Stimulated activated CD8-positive, alpha-beta memory T cell treated with anti-CD3 and anti-CD28 coated beads, Interleukin-15, amount 100 ng/mL, for 4 hours (primary cell): ENCODE data around the gene LHX4.

Experiments used
- DNase-seq, 2 donors: peaks; one replicate each; pipeline ENCODE4 v3.0.0-alpha.2; 2020; ENCODE audit warnings: low read depth in 2 of 2

LHX4 gene

DNA sequence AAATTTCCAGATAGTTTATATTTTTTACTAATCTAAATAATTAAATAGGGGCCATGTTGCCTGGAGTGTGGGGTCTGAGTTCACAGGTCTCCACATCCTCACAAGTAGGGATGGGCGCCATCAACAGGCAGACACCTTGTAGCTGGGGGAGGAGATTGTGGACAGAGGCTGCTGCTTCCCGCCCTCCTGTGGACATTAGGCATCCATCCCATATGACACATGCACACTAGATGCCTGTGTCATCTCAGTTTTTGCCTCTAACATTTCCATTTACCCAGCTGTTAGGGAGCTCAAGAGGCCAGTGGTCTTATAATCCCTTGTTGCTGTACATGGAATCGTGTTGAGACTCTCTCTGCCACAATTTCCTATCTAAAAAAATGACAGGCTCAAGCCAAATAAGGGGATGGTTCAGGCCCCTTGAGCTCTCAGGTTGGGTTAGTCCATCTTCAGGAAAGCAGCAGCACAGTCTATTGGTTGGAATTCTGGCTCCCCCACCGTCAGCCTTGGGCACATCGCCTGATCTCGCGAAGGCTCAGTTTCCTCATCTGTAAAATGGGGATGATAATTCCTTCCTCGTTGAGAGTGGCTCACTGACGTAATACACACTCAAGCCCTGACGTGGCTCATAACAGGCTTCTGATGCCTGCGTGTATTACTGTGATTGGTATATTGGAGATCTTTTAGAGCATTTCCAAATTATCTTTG is 13.6 kb downstream of the LHX4 start:
- no peak for DNase-seq

DNA sequence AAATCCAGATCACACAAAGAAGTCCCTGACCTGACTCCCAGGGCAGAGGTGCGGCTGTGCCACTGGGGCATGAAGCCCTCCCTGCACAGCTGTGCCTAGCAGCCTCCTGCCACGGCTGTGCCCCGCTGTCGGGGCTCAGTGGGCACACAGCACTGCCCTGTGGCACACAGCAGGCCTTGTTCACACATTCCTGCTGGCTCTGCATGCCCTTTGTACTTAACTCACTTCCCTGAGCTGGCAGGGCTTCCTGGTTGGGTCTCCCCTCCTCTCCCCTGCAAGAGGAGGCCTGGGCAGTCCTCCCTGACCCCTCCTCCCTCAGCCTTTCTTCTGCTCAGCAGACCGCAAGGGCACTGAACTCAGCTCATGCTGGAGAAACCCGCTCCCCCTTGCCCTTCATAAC is 14.8 kb downstream of the LHX4 start:
- DNase-seq: no peak

DNA sequence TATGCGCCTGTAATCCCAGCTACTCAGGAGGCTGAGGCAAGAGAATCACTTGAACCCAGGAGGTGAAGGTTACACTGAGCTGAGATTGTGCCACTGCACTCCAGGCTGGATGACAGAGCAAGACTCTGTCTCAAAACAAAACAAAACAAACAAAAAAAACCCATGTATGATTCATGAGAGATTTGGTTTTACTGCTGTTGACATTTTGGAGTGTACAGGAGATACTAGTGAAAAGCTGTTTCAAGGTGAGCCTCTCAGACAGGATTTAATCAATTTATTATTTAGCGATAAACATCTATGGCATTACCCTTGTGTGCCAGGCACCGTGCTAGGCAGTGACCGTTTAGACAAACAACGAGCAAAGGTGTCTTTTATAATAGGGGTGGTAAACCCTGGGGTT is 16.5 kb downstream of the LHX4 start:
- no peak for DNase-seq

DNA sequence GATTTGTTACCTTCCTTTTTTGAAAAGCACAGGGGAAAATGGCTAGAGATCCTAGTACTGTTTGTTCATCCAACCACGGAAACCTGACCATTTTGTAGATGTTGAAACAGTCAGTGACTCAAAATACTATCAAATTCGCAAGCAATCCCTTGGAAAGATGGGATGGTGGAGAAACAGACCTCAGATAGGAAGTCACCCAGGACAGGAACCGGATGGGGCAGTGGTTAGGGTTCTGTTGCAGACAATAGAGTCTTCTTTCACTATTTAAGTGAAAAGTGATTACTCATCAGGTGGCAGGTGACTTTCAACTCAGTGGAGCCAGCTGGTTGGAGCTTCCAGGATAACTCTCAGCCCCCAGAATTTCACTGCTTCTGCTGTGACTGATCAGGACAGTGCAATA is 17.0 kb downstream of the LHX4 start:
- DNase-seq: no peak

DNA sequence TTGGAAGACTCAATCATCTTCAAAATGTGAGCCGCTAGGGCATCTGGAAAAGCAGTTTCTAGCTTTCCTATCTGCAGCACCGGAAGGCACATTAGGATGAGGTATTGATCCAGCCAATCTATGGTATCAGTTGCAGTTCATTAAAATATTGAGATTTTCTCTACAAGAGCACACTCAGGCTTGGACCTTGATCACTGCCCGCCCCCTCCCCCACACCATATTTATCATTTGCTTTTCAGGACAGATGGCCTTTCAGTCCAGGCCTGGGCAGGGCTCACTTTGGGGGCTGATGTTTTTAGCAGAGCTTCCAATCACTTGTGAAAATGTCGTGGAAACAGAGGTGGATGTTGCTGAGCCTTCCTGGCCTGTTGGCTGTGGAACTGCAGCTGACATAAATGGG is 17.5 kb downstream of the LHX4 start:
- DNase-seq: no peak

DNA sequence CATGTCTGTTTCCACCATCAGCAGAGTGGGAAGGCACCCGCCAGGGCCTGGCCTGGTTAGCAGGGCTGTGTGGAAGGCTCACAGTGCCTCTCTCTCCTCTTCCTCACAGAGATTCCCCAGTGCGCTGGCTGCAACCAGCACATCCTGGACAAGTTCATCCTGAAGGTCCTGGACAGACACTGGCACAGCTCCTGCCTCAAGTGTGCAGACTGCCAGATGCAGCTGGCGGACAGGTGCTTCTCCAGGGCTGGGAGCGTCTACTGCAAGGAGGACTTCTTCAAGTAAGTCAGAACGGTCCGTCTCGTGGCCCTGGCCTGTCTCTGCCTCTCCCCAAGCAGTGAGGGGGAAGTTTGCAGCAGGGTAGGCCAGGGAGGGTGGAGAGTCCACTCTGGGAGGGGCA is 18.1 kb downstream of the LHX4 start:
- DNase-seq: no peak

DNA sequence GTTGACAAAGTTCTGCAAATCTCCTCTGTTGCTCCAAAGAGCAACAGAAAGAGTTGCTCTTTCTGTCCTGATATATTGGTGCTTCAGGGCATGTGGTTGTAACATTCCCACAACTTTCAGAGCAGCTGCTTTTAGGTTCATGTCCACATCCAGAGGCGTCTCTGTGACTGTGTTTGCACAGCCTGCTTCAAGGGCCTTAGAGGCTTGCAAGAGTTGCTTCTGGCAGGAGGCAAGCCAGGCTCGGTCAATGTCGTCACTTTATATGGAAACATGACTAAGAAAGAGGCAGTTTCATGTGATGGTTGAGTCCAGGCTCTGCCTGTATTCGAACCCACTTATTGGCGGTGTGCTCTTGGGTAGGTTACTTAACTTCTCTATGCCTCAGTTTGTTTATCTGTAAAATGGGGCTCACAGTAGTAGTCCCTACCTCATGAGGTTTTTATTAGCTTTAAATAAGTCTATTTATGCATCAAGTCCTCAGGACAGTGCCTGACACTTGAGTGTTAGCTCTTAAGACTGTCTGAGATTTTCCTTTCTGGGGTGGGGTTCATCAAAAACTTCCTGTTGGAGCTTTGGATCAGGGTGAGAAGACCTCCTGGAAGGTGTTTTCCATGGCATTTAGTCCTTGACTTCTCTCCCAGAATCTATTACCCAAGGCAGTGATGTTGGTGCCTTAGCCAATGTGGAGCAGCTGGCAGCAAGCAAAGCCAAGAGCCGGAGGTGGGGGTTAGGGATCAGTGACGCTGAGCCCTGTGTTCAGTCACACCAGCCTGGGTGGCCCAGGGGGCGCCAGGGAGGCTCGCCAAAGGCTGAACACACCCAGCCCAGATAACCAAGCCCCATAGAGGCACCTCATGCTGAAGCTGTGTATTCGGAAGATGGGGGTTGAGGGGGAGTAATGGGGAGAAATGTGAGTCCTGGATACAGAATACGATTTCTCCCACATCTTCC is 18.9 kb downstream of the LHX4 start:
- no peak for DNase-seq

DNA sequence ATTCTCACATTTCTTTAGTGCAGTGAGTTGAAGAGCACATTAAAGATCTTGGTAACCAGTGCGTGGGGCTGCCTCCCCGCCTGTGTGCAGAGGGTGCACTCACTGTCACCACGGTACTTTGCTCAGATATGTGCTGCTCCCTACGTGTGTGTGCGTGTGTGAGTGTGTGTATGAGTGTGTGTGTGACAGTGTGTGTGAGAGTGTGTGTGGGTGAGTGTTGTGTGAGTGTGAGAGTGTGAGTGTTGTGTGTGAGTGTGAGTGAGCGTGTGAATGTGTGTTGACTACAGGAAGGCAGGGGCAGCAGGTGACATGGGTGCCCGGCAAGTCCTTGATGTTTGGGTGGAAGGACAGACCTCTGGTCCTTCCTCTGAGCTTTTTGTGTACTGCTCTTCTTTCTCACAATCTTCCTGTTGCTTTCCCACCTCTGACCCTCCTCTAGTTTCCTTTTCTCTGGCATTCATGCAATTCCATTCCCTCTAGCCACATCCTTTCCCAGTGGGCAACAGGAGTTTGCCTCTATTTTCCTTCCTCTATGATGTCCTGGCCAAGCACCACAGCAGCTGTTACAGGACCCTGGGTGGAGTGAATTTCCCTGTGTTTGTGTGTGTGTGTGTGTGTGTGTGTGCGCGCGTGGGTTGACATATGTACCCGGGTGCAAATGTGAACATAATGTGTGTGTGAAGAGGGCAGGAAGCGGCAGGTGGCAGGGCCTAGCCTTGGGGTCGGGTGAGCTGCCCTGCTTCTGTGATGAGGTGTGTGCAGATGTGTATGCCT is 19.8 kb downstream of the LHX4 start:
- DNase-seq: no peak

DNA sequence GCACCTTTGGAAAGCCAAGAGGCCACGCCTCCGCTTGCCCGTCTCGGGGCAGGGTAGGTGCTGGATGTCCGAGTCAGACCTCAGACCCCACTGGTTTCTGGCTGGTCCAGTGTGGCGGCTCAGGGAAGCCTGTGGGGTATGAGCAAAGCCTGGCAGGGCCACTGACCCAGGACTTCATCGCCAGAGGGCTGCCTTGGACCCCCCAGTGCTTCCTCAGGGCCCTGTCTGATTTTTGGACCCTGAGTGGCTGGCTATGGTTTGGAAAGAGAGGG is 20.4 kb downstream of the LHX4 start:
- no peak for DNase-seq

DNA sequence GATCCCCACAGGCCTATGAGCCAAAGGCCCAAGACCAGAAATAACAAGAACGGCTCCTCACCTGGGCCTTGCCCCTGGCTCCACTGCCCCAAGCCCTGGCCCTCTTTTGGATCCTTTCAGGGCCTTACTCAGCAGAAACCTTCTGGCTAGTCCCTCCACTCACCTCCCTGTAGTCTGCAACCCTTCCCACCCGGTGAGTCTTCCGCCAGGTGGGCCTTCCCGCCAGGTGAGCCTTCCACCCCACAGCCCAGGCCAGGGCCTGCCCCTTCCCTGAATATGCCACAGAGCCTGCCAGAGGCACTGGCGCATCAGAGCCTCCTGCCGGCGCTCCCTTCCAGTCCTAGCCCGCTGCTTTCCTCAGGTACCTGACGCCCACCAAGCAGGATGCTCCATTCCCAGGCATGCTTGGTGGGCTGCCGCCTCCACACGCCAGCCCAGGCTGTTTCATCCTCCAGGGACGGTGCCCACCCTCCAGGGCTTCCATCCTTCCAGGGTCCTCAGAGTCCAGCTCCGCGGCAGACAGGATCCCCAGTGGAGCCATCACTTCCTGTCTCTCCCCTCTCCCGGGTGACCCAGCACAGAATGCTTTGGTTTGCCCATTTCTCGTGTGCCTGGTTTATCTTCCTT is 20.9 kb downstream of the LHX4 start:
- DNase-seq: no peak

DNA sequence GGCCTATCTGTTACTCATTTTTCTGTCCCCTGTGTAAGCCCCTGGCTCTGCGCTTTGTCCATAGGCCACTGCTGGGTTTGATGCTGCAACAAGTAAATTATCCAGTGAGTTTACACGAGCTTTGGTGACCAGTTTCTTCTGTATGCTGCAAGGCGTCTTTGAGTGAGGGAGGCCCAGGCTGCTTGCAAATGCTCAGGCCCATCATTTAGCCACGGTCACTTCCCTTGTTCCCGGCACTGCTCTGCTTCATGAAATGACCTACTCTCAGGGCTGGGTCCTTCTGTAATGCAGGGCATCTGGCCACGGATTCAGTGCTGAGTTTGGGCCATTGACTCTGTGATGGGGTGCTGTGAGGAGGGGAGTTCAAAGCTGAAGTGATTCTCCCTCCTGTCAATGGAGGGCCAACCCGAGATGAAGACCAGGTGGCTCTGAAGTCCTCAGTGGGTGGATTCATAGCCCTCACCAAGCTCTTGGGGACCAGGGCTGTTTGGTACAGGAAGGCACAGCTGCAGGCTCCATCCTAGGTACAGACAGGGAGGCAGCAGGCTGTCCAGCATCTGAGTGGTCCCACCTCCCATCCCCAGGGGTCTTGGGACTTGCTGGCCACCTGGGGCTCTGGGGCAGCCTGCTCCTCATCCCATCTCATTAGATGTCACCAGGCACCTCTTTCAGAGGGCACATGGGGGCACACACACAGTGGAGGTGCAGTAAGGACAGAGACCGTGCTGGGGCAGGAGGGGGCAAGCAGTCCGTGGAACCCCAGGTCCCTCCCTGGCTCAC is 21.7 kb downstream of the LHX4 start:
- no peak for DNase-seq

DNA sequence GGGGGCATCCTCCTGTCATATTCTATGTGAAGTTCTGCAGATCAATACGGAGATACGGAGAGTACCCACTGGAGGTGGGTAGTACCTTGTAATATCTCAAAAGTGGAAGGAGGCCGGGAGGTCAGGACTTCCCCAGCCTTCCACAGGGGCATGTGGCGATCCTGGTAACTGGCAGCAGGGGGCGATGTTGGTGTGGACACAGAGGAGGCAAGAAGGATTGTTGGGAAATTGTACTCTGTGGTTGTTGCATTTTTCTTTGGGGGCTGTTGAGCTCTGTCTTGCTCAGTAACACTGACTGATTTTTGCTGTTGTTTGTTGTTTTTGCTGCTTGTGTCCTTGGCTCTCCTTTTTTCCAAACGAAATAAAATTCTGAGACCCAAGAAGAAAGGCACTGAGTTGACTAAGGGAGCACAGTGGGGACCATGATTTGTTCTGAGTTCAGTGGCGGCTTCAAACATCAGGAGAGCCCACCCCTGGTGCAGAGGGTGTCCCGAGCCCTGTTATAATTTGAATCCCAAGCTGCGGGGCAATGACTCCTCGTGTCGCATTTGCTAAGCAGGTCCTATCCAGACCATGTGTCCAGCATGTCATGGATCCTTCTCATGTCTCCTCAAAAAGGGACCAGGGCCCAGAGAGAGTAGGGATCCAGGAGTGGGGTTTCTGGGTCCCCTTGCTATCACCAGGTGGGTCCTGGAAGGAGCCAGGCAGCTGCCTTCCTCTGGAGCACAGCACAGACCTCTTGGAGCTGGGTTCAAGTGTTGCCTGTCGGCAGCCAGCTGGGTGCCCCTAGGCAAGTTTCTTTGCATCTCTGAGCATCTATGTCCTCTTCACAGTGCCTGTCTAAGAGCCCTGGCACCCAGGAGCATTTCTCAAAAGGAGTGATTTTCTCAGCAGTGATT is 22.8 kb downstream of the LHX4 start:
- DNase-seq: peak; percentile 15 to 27

DNA sequence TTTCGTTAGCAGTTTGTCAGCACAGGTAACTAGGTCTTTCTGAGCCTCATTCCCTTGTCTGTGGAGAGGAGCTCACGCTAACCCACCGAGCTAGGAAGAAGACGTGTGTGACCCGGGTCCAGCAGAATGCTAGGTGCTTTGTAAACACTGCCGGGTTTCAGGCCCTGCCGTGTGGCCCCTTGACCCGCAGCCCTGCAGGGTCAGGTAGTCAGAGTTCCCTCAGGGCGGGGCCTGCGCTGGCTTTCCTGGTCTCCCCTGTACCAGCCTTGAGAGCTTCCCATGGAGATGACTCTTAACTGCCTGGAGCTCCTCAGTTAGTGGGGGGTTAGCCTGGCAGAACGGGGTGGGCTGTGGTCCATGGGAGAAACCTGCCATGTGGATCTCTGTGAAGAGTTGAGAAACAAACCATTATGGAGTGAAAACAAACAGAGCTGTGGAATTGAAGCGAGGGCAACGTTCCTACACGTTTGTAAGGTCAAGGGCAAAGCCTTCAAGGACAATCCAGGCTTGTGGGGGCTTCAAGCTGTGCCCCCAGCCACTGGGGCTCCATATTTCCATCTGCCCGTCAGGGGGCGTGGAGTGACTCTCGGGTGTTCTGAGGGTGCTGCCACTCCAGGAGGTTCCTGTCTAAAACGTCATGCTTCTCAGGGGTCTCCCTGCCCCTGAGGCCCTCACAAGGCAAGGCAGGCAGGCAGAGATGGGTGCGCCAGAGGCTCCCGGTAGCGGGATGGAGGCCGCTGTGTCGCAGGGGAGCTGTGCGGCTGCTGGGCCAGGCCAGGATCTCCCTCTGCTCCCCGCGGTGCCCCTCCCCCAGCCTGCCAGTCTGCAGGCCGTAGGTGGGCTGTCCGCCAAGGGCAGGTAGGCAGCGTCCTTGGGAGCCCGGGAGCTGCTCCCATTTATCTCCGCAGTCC is 23.8 kb downstream of the LHX4 start:
- DNase-seq: no peak

DNA sequence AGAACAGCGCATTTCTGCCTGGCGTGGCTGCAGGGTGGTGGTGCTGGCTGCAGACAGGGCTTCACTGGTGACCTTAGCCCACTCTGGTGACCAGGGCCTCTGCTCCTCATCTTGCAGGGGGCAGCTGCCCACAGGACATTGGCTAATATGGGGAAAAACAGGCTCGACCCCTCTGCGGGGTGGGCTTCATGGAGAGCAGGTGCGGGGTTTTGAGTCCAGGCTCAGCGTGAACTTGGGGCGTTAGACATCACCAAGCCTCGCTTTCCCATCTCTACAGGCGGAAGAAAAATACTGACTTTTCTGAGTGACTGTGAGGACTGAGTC is 24.4 kb downstream of the LHX4 start:
- no peak for DNase-seq

DNA sequence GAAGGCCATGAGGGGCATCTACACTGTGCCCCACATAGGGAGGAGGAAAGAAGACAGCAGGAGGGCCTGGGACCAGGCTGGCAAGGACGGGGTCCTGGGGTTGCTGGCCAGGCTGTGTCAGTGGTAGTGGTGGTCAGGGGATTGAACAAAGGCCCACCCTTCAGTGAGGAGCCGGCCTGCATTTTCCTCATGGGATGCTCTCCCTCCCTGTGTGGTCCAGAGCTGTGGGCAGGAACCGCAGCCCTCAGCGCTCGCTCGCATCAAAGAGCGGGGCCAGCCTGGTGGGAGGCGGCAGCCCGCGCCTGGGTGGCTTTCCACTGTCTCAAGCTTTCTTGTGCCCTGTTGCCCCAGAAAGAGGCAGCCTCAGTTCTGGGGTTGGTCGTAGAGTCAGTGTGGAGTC is 24.8 kb downstream of the LHX4 start:
- DNase-seq: no peak

DNA sequence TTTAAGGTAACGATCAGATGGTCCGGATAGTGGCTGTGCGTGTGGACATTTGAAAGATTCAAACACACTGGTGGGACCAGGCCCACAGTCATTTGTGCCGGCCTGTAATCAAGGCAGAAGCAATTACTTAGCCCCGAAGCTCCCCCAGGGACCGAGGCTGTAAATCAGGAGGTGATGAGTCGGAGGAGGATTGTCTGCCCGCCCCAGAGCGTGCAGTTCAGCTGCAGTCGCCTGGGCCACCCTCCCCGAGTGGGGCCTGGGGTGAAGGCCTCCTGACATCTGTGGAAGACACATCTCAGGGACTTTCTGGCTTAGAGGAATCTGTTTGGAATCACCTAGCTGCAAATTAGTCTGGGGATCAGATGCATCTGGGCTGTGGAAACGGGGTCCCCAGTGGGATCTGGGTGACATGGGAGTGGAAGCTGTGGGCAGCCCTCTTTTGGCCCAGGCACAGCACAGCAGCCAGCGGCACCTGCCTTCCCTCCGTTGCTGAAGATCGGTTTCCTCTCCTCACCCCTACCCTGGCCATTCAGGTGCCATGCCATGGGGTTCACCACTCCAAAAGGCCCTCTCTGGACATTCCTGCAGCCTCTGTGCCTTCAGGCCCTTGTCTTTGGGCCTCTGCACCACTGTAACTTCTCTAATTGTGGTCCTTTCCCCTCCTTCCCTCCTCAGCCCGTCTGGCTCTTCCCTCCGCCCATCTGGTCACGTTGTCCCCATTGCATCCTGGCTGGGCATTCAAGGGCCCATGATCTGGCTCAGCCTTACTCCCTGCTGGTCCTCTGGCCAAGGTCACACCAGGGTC is 25.7 kb downstream of the LHX4 start:
- DNase-seq: no peak

DNA sequence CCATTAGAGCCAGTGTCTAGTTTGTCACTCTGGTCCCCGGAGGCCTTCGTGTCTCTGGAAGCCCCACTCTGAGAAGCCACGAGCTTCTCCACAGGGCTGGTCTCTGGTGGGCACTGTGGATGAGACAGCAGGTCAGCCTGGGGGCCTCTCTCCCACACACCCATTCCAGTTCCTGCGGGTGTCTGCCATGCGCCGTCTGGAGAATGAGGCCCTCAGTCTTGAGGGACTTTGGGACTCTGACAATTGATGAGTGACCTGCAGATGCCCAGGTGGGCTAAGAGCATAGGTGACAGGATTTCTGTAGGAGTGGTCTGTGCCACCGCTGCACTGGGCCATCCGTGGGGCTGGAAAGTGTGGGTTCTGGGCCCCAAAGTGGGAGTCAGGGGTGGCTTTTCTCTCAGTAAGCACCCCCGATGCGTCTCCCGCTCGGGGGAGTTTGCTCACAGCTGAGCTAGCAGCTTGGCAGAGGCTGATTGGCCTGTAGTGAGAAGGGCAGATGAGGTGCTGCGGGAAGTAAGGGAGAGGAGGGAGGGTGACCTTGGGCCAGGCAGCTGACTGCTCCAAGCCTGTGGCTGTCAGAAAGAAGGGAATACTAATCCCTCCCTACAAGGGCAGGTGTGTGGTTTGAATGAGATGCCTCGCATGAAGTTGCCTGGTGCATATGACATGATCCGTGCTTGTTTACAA is 26.4 kb downstream of the LHX4 start:
- no peak for DNase-seq

DNA sequence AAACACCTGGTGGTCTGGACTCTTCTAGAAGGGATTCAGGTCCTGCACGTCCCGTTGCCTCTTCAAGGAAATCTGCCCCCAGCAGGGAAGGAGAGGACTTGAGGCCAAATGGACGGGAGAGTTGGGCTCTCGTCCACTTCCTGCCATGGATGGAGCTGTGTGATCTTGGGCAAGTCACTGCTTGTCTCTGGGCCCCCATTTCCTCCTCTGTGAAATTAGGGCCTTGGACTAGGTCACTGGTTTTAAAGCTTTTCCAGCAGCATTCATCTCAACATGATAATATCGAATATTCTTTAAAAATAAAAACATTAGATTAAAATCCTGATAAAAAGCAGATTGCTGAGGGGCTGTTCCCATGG is 26.9 kb downstream of the LHX4 start:
- DNase-seq: no peak
